ENCODE data around the gene YARS1. TPM values are rescaled to one million over a fixed set of nuclear protein-coding genes. Genes with fewer than 3 reads are reported as not detected.

The YARS1 gene
- polyA plus RNA-seq, 1 donor (not counting 4 experiments of a cell fraction or from before 2014, with no cell fraction given) = 68.4 TPM

DNA sequence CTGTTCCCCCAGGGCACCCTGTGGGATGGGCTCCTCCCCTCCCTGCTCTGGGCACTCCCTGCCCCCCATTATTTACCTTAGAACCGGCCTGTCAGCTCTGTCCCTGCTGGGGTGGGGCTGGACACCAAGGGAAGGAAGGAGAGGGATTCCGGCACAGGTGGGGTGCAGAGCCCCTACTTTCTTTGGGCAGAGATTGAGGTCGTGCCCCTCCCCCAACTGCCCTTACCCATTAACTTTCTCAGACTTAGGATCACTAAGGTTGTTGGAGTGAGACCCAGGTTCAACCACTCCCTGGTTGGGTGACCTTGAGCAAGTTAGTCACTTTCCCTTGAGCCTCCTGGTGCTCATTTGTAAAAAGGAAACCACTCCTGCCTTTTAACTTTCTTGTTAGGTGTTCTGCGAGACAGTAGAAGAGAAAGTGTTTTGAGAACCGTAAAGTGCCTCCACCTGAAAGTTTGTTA lies 57.6 kb downstream of the YARS1 start:
- Histone ChIP-seq H3K9ac (ENCODE audit: control insufficient read depth, extremely low read depth, insufficient read depth, low read length) (peak overlapping the region; percentile 90), H3K4me1 (ENCODE audit: control insufficient read depth, extremely low read depth, insufficient read depth, low read length) (peaks cover 84% of the 10 kb centered on the region), H3K4me2 (ENCODE audit: control insufficient read depth, extremely low read depth, insufficient read depth, low read depth, low read length) (peak overlapping the region; percentile 93), H3K9me1 (ENCODE audit: control insufficient read depth, extremely low read depth, insufficient read depth, low read length) (no peaks in the 10 kb centered on the region), H2AFZ (ENCODE audit: control insufficient read depth, low read length) (no peak overlapping the region), H3K27me3 (ENCODE audit: control insufficient read depth, extremely low read depth, insufficient read depth, low read length) (no peaks in the 10 kb centered on the region), H3K9me3 (ENCODE audit: control insufficient read depth, low read depth, low read length) (no peaks in the 10 kb centered on the region), H3K36me3 (ENCODE audit: control insufficient read depth in 2 of 2, extremely low read depth in 1 of 2, insufficient read depth in 2 of 2, low read length in 2 of 2) (peaks cover 0 to 6% of the 10 kb centered on the region in 2 experiments), H3K4me3 (ENCODE audit: control insufficient read depth in 2 of 3, extremely low read depth in 1 of 3, insufficient read depth in 2 of 3, low read depth in 1 of 3, low read length in 3 of 3) (peak overlapping the region in 2 of 3 experiments; percentile 50 to 52), H4K20me1 (ENCODE audit: control insufficient read depth, extremely low read depth, insufficient read depth, low read length) (no peaks in the 10 kb centered on the region), H3K27ac (ENCODE audit: control insufficient read depth, insufficient read depth, low read length) (peak overlapping the region; percentile 99), H3K79me2 (ENCODE audit: control insufficient read depth, insufficient read depth, low read length) (peaks cover 51% of the 10 kb centered on the region)
- DNase-seq (ENCODE audit: low read depth, low spot score) (no peak), FAIRE-seq (peak; percentile 60)
- no peak for TF ChIP-seq EZH2 (IDR thresholded peaks at IDR 0.05; ENCODE audit: low read length)
- TF ChIP-seq, protein P1, sequence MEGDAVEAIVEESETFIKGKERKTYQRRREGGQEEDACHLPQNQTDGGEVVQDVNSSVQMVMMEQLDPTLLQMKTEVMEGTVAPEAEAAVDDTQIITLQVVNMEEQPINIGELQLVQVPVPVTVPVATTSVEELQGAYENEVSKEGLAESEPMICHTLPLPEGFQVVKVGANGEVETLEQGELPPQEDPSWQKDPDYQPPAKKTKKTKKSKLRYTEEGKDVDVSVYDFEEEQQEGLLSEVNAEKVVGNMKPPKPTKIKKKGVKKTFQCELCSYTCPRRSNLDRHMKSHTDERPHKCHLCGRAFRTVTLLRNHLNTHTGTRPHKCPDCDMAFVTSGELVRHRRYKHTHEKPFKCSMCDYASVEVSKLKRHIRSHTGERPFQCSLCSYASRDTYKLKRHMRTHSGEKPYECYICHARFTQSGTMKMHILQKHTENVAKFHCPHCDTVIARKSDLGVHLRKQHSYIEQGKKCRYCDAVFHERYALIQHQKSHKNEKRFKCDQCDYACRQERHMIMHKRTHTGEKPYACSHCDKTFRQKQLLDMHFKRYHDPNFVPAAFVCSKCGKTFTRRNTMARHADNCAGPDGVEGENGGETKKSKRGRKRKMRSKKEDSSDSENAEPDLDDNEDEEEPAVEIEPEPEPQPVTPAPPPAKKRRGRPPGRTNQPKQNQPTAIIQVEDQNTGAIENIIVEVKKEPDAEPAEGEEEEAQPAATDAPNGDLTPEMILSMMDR (optimal IDR thresholded peaks at IDR 0.05 in 1 of 3, IDR thresholded peaks at IDR 0.05 in 1 of 3, conservative IDR thresholded peaks at IDR 0.05 in 1 of 3; ENCODE audit: extremely low read depth in 1 of 3, insufficient read depth in 2 of 3, low read length in 3 of 3) = no peak
- dilution Hi-C loops (cut with MboI; ENCODE audit: extremely low pct_ligation_motif_present, low sequenced_read_pairs) = no loop called here

- peaks cover 78% of the 10 kb centered on the region for H3K4me1 ChIP-seq (ENCODE audit: control insufficient read depth, extremely low read depth, insufficient read depth, low read length)
- H3K9ac ChIP-seq (ENCODE audit: control insufficient read depth, extremely low read depth, insufficient read depth, low read length) = peak overlapping the region; percentile 90
Measured at GRCh38 chr1:32758795-32759430, 58.2 kb downstream of the YARS1 start.

More at GRCh38 chr1:32758795-32759430, 58.2 kb downstream of the YARS1 start:
- Histone ChIP-seq H3K36me3 (ENCODE audit: control insufficient read depth in 2 of 2, extremely low read depth in 1 of 2, insufficient read depth in 2 of 2, low read length in 2 of 2) (peaks cover 0 to 6% of the 10 kb centered on the region in 2 experiments), H2AFZ (ENCODE audit: control insufficient read depth, low read length) (no peak overlapping the region), H3K9me3 (ENCODE audit: control insufficient read depth, low read depth, low read length) (no peaks in the 10 kb centered on the region), H3K4me3 (ENCODE audit: control insufficient read depth in 2 of 3, extremely low read depth in 1 of 3, insufficient read depth in 2 of 3, low read depth in 1 of 3, low read length in 3 of 3) (peak overlapping the region in 1 of 3 experiments; percentile 52), H3K9me1 (ENCODE audit: control insufficient read depth, extremely low read depth, insufficient read depth, low read length) (no peaks in the 10 kb centered on the region), H3K4me2 (ENCODE audit: control insufficient read depth, extremely low read depth, insufficient read depth, low read depth, low read length) (peak overlapping the region; percentile 93), H3K79me2 (ENCODE audit: control insufficient read depth, insufficient read depth, low read length) (peaks cover 51% of the 10 kb centered on the region), H3K27me3 (ENCODE audit: control insufficient read depth, extremely low read depth, insufficient read depth, low read length) (no peaks in the 10 kb centered on the region), H4K20me1 (ENCODE audit: control insufficient read depth, extremely low read depth, insufficient read depth, low read length) (no peaks in the 10 kb centered on the region), H3K27ac (ENCODE audit: control insufficient read depth, insufficient read depth, low read length) (peak overlapping the region; percentile 99)
- DNase-seq (ENCODE audit: low read depth, low spot score) (no peak), FAIRE-seq (no peak)
- dilution Hi-C loops (cut with MboI; ENCODE audit: extremely low pct_ligation_motif_present, low sequenced_read_pairs) = no loop called here
- TF ChIP-seq, protein P1 (optimal IDR thresholded peaks at IDR 0.05 in 1 of 3, IDR thresholded peaks at IDR 0.05 in 1 of 3, conservative IDR thresholded peaks at IDR 0.05 in 1 of 3; ENCODE audit: extremely low read depth in 1 of 3, insufficient read depth in 2 of 3, low read length in 3 of 3) = no peak
- TF ChIP-seq EZH2 (IDR thresholded peaks at IDR 0.05; ENCODE audit: low read length) = no peak
